ENCODE data around the gene DGUOK. TPM values are rescaled to one million over a fixed set of nuclear protein-coding genes. Genes with fewer than 3 reads are reported as not detected.

DGUOK gene
- total RNA-seq, 4 donors from 2014 or later: 10.2 to 25.2 (median 20.3) TPM

GRCh38 chr2:73942664-73943063, 16.0 kb downstream of the DGUOK start:
- Histone ChIP-seq H3K27ac (no peak overlapping the region), H3K36me3 (peaks cover 0 to 17% of the 10 kb centered on the region in 2 donors), H3K27me3 (no peaks in the 10 kb centered on the region), H3K4me1 (peaks cover 0 to 8% of the 10 kb centered on the region in 2 donors), H3K9me3 (no peaks in the 10 kb centered on the region), H3K4me3 (no peak overlapping the region)
- intact Hi-C loops (cut with DNase I; ENCODE audit: low total_unique reads) (no loop called here), in situ Hi-C loops (cut with MboI; ENCODE audit: low sequenced_read_pairs in 4 of 4) (no loop called here)
- TF ChIP-seq, protein P1, sequence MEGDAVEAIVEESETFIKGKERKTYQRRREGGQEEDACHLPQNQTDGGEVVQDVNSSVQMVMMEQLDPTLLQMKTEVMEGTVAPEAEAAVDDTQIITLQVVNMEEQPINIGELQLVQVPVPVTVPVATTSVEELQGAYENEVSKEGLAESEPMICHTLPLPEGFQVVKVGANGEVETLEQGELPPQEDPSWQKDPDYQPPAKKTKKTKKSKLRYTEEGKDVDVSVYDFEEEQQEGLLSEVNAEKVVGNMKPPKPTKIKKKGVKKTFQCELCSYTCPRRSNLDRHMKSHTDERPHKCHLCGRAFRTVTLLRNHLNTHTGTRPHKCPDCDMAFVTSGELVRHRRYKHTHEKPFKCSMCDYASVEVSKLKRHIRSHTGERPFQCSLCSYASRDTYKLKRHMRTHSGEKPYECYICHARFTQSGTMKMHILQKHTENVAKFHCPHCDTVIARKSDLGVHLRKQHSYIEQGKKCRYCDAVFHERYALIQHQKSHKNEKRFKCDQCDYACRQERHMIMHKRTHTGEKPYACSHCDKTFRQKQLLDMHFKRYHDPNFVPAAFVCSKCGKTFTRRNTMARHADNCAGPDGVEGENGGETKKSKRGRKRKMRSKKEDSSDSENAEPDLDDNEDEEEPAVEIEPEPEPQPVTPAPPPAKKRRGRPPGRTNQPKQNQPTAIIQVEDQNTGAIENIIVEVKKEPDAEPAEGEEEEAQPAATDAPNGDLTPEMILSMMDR (IDR thresholded peaks at IDR 0.05 in 4 of 5, conservative IDR thresholded peaks at IDR 0.05 in 1 of 5): no peak
- no peak for TF ChIP-seq POLR2A (IDR thresholded peaks at IDR 0.05)
- DNase-seq (no peak), ATAC-seq (no peak)

DNA sequence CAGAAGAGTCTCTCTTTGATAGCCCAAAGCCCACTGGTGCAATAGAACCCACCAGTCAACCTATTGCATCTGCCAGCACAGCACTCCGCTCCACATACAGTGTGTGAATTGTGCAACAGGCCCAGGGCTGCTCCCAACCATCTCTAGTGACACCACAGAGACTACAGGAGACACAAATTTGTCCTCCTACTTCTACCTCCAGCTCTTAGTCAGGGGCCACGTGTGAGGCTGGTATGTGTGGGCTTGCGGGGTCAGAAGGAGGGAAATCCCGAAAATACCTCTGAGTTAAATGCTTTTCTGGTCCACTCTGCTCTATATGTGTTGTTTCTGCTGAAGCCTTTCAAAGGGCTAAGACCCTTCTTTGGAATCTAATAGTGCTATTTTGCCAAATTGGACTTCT, 18.0 kb downstream of the DGUOK start:
- in situ Hi-C loops (cut with MboI; ENCODE audit: low sequenced_read_pairs in 4 of 4) (no loop called here), intact Hi-C loops (cut with DNase I; ENCODE audit: low total_unique reads) (no loop called here)
- ATAC-seq: no peak
- Histone ChIP-seq H3K27me3 (no peaks in the 10 kb centered on the region), H3K27ac (no peak overlapping the region), H3K36me3 (peaks cover 0 to 30% of the 10 kb centered on the region in 2 donors), H3K4me3 (no peak overlapping the region), H3K9me3 (no peaks in the 10 kb centered on the region), H3K4me1 (peaks cover 0 to 6% of the 10 kb centered on the region in 2 donors)
- no peak for DNase-seq
- TF ChIP-seq, protein P1 (IDR thresholded peaks at IDR 0.05 in 4 of 5, conservative IDR thresholded peaks at IDR 0.05 in 1 of 5): no peak
- TF ChIP-seq POLR2A (IDR thresholded peaks at IDR 0.05): no peak

DNA sequence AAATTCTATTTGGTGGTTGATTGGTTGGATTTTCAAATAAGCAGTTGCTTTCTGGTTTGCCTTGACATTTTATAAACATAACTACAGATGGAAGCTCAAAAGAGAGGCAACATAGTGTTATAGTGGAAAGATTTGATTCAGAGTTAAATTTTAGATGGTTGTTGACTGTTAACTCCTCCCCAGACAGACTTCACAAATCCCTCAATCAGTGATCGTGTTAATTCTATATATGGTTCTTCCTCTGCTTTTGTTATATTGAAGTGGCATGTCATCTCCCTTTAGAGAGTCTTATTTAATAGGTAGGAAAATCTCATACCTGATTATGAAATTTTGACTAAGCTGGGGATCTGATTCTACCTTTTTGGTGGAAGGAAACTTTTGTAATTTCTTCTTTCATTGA, 19.5 kb downstream of the DGUOK start:
- H3K9me3 ChIP-seq: no peaks in the 10 kb centered on the region
- TF ChIP-seq, protein P1 (IDR thresholded peaks at IDR 0.05 in 4 of 5, conservative IDR thresholded peaks at IDR 0.05 in 1 of 5): no peak
- TF ChIP-seq POLR2A (IDR thresholded peaks at IDR 0.05): no peak
- H3K27ac ChIP-seq: no peak overlapping the region
- H3K27me3 ChIP-seq: no peaks in the 10 kb centered on the region
- in situ Hi-C loops (cut with MboI; ENCODE audit: low sequenced_read_pairs in 4 of 4) (no loop called here), intact Hi-C loops (cut with DNase I; ENCODE audit: low total_unique reads) (no loop called here)
- ATAC-seq (no peak), DNase-seq (no peak)
- no peaks in the 10 kb centered on the region for H3K4me1 ChIP-seq
- no peak overlapping the region for H3K4me3 ChIP-seq
- H3K36me3 ChIP-seq: peaks cover 0 to 42% of the 10 kb centered on the region in 2 donors

- no peak for ATAC-seq
- in situ Hi-C loops (cut with MboI; ENCODE audit: low sequenced_read_pairs in 4 of 4): no loop called here
- H3K27me3 ChIP-seq: no peaks in the 10 kb centered on the region
- no peak for TF ChIP-seq POLR2A (IDR thresholded peaks at IDR 0.05)
- TF ChIP-seq, protein P1 (IDR thresholded peaks at IDR 0.05 in 4 of 5, conservative IDR thresholded peaks at IDR 0.05 in 1 of 5): no peak
- no peaks in the 10 kb centered on the region for H3K4me1 ChIP-seq
- peaks cover 0 to 47% of the 10 kb centered on the region in 2 donors for H3K36me3 ChIP-seq
- DNase-seq: no peak
- no peak overlapping the region for H3K27ac ChIP-seq
- no peaks in the 10 kb centered on the region for H3K9me3 ChIP-seq
- no peak overlapping the region for H3K4me3 ChIP-seq
- intact Hi-C loops (cut with DNase I; ENCODE audit: low total_unique reads): no loop called here
These were observed 20.0 kb downstream of the DGUOK start for GRCh38 chr2:73946666-73947065.

- intact Hi-C loops (cut with DNase I; ENCODE audit: low total_unique reads) (no loop called here), in situ Hi-C loops (cut with MboI; ENCODE audit: low sequenced_read_pairs in 4 of 4) (no loop called here)
- no peak overlapping the region for H3K27ac ChIP-seq
- H3K9me3 ChIP-seq: no peaks in the 10 kb centered on the region
- H3K4me1 ChIP-seq: no peaks in the 10 kb centered on the region
- DNase-seq (no peak), ATAC-seq (no peak)
- no peak for TF ChIP-seq POLR2A (IDR thresholded peaks at IDR 0.05)
- TF ChIP-seq, protein P1 (IDR thresholded peaks at IDR 0.05 in 4 of 5, conservative IDR thresholded peaks at IDR 0.05 in 1 of 5): no peak
- H3K27me3 ChIP-seq: no peaks in the 10 kb centered on the region
- H3K36me3 ChIP-seq: peaks cover 0 to 55% of the 10 kb centered on the region in 2 donors
- no peak overlapping the region for H3K4me3 ChIP-seq
These were observed 20.8 kb downstream of the DGUOK start for GRCh38 chr2:73947412-73948018.
